A673 (cell line): Measurements from ENCODE around the gene KRTAP10-4. TPM values are rescaled to one million over a fixed set of nuclear protein-coding genes. Genes with fewer than 3 reads are reported as not detected.

Source experiments
- BruUV-seq: library from RNA; stranded (reverse); fragments of 400-500 nt; replicated peaks from 2 replicates; lab custom pipeline; 2021; lab: Mats Ljungman, UMichigan
- CTCF ChIA-PET: fragments of 300-600 bp; sonication (Branson Sonifier 250); formaldehyde crosslinking; loops from one replicate; lab custom pipeline; 2022; ENCODE audit warnings: antibody characterized with exemption; lab: Charles Lee
- POLR2A ChIA-PET: fragments of 300-600 bp; sonication (Branson Sonifier 250); formaldehyde crosslinking; loops from one replicate; lab custom pipeline; 2022; ENCODE audit warnings: antibody characterized with exemption; ENCODE audit not compliant: low non-redundant PET; lab: Charles Lee
- DNase-seq: peaks from one replicate; pipeline ENCODE4 v3.0.0-alpha.2; 2015; ENCODE audit warnings: low spot score
- H3K27ac ChIP-seq: fragments of 200-600 bp; sonication (generic); 2 replicates; pipeline ENCODE4 v1.5.1; 2016; ENCODE audit warnings: mixed run types, low read depth, mild to moderate bottlenecking, mixed read lengths, antibody characterized with exemption, low read length; ENCODE audit not compliant: poor library complexity, severe bottlenecking
- H3K27me3 ChIP-seq: fragments of 200-600 bp; sonication (generic); replicated peaks from 2 replicates; pipeline ENCODE4 v1.6.1; 2017; ENCODE audit warnings: mixed run types, low read depth, mild to moderate bottlenecking, mixed read lengths, antibody characterized with exemption, low read length; ENCODE audit not compliant: insufficient read depth, poor library complexity
- H3K36me3 ChIP-seq: fragments of 200-600 bp; sonication (generic); 2 replicates; pipeline ENCODE4 v1.6.1; 2016; ENCODE audit warnings: mixed run types, mild to moderate bottlenecking, mixed read lengths, antibody characterized with exemption, low read length; ENCODE audit not compliant: insufficient read depth, poor library complexity, severe bottlenecking
- H3K4me1 ChIP-seq: fragments of 200-600 bp; sonication (generic); 2 replicates; pipeline ENCODE4 v1.6.1; 2017; ENCODE audit warnings: mixed run types, mild to moderate bottlenecking, mixed read lengths, antibody characterized with exemption, low read length; ENCODE audit not compliant: insufficient read depth, poor library complexity, severe bottlenecking
- H3K4me3 ChIP-seq: fragments of 200-600 bp; sonication (generic); 2 replicates; pipeline ENCODE4 v1.5.1; 2016; ENCODE audit warnings: low read depth, mixed run types, mild to moderate bottlenecking, mixed read lengths, low read length; ENCODE audit not compliant: poor library complexity, severe bottlenecking
- H3K9me3 ChIP-seq: fragments of 200-600 bp; sonication (generic); 2 replicates; pipeline ENCODE4 v1.6.1; 2016; ENCODE audit warnings: mixed run types, low read depth, mild to moderate bottlenecking, mixed read lengths, antibody characterized with exemption, low read length; ENCODE audit not compliant: poor library complexity, severe bottlenecking
- CTCF ChIP-seq: fragments of 300-800, 200-600 bp; sonication (generic); conservative IDR thresholded peaks from 2 replicates; pipeline ENCODE4 v1.5.1; 2017; ENCODE audit warnings: low read depth, mild to moderate bottlenecking, antibody characterized with exemption, low read length, moderate library complexity, mixed read lengths
- EZH2 ChIP-seq: fragments of 200-600 bp; sonication (generic); IDR thresholded peaks from 2 replicates; pipeline ENCODE4 v1.6.1; 2017; ENCODE audit warnings: borderline replicate concordance, low read depth, mild to moderate bottlenecking, mixed read lengths, antibody characterized with exemption, low read length; ENCODE audit not compliant: poor library complexity, severe bottlenecking
- intact Hi-C: fragments of 100-400 bp; cut with micrococcal nuclease; formaldehyde crosslinking; loops from one replicate; pipeline ENCODE4 v1.10.0; 2022; ENCODE audit not compliant: unreplicated experiment
- total RNA-seq: library from RNA; stranded (reverse); gene quantifications from 2 replicates; pipeline ENCODE4 v1.2.3, GENCODE V29; 2021

The KRTAP10-4 gene
- total RNA-seq, 1 experiment from 2014 or later, result not detected

DNA sequence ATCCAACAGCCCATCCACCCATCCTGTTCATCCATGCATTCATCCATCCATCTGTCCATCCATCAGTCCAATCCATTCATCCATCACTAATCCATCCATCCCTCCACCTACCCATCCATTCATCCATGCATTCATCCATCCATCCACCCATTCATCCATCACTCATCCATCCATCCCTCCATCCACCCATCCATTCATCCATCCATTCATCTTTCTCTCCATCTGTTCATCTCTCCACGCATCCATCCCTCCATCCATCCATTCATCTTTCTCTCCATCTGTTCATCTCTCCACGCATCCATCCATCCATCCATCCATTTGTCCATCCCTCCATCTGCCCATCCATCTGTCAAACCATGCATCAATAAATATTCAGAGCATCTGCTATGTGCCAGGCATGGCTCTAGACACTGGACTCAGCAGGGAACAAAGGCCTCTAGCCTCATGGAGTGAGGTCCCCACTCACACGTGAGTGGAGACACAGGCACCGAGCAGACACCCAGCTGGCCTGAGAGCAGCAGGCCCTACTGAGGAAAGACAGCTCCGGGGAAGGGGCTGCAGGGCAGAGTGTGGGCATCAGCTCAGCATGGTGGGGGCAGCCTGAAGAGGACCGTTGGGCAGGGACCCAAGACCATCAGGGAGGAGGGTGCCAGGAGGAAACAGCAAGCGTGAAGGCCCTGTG lies 43.2 kb upstream of the KRTAP10-4 start:
- ChIA-PET POLR2A (no interaction called here), CTCF (no interaction called here)
- H3K9me3 ChIP-seq, result no peaks in the 10 kb centered on the region
- no peak for TF ChIP-seq EZH2
- no peak for TF ChIP-seq CTCF
- H3K27ac ChIP-seq, result no peak overlapping the region
- H3K27me3 ChIP-seq, result no peaks in the 10 kb centered on the region
- BruUV-seq, result no TSS peak
- no peak overlapping the region for H3K4me3 ChIP-seq
- DNase-seq, result no peak
- H3K36me3 ChIP-seq, result no peaks in the 10 kb centered on the region
- intact Hi-C loops, result no loop called here
- H3K4me1 ChIP-seq, result no peaks in the 10 kb centered on the region

DNA sequence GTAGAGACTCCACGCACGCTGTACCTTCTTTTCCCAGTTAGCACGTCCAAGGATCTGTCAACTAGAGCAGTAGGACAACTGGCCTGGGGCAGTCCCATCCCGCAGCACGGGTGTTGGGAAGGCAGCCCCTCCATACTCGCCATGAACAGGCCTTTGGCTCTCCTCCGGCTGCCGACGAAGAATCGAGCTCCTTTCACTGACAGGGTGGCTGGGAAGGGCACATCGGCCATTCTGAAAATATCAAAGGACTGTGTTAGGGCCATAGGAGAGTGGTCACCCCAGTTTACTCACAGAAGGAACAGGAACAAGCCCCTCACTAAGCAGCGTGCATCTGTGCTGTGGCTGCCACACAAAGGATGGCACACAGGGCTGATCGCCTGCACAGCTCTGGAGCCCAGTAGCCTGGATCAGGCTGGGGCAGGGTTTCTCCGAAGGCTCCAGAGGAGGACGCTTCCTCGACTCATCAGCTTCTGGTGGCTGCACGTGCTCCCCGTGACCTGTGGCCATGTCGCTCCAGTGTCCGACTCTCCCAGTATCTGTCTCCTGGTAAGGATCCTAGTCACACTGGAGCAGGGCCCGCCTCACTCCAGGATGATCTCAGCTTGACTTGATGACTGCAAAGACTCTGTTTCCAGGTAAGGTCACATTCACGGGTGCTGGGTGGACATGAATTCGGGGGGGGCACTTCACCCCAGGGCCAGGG lies 42.5 kb upstream of the KRTAP10-4 start:
- BruUV-seq, result no TSS peak
- no peak for DNase-seq
- intact Hi-C loops, result no loop called here
- TF ChIP-seq CTCF (no peak), EZH2 (no peak)
- Histone ChIP-seq H3K9me3 (no peaks in the 10 kb centered on the region), H3K36me3 (no peaks in the 10 kb centered on the region), H3K27me3 (no peaks in the 10 kb centered on the region), H3K4me1 (no peaks in the 10 kb centered on the region), H3K27ac (no peak overlapping the region), H3K4me3 (no peak overlapping the region)
- CTCF ChIA-PET, result no interaction called here
- POLR2A ChIA-PET, result no interaction called here

GRCh38 chr21:44531606-44532564 lies 41.6 kb upstream of the KRTAP10-4 start:
- POLR2A ChIA-PET, result no interaction called here
- no TSS peak for BruUV-seq
- CTCF ChIA-PET, result no interaction called here
- H3K4me1 ChIP-seq, result no peaks in the 10 kb centered on the region
- no peaks in the 10 kb centered on the region for H3K36me3 ChIP-seq
- no peaks in the 10 kb centered on the region for H3K27me3 ChIP-seq
- H3K27ac ChIP-seq, result no peak overlapping the region
- H3K4me3 ChIP-seq, result no peak overlapping the region
- no peaks in the 10 kb centered on the region for H3K9me3 ChIP-seq
- DNase-seq, result no peak
- intact Hi-C loops, result no loop called here
- no peak for TF ChIP-seq EZH2
- no peak for TF ChIP-seq CTCF
